OCI-LY1 (cell line): ENCODE data around the gene FBXO28.

Experiments
- CTCF ChIP-seq: fragments of 200-600 bp; sonication (generic), shearing (Covaris generic); IDR thresholded peaks from 2 replicates; pipeline ENCODE4 v1.5.1; 2017; ENCODE audit warnings: mild to moderate bottlenecking, antibody characterized with exemption, low read length, moderate library complexity, mixed read lengths
- EZH2 ChIP-seq: fragments of 200-600 bp; sonication (generic), shearing (Covaris generic); IDR thresholded peaks from 2 replicates; pipeline ENCODE4 v1.8.0; 2017; ENCODE audit warnings: borderline replicate concordance, mixed run types, mild to moderate bottlenecking, antibody characterized with exemption, low read length, moderate library complexity, mixed read lengths

- TF ChIP-seq CTCF (no peak), EZH2 (no peak)
Measured at GRCh38 chr1:224180783-224181452, 67.0 kb downstream of the FBXO28 start.
